Esophagus muscularis mucosa (tissue), 4 donors: ENCODE measurements around the gene TIPRL. TPM values are rescaled to one million over a fixed set of nuclear protein-coding genes. Genes with fewer than 3 reads are reported as not detected.
"Not testable (repeated sequence)": the region's sequence is repeated elsewhere in the genome, so short reads cannot be mapped to it uniquely, and the experiment has no call there.

Experiments
- DNase-seq: peaks from one replicate; pipeline ENCODE4 v3.0.0-alpha.2; 2017; ENCODE audit errors: extremely low spot score
- H3K27ac ChIP-seq, 4 donors: fragments of 200-600 bp; sonication (generic); replicated peaks in 1 of 4; 1 replicate in 3 of 4; 2 replicates in 1 of 4; pipeline ENCODE4 v1.5.1; 2016 to 2019; ENCODE audit warnings: mild to moderate bottlenecking in 1 of 4
- H3K27me3 ChIP-seq, 4 donors: fragments of 200-600 bp; sonication (generic); one replicate each; pipeline versions ENCODE4 v1.5.1 to v1.6.0; 2016 to 2019
- H3K36me3 ChIP-seq, 4 donors: fragments of 200-600 bp; sonication (generic); one replicate each; pipeline ENCODE4 v1.5.1; 2016 to 2019
- H3K4me1 ChIP-seq, 4 donors: fragments of 200-600 bp; sonication (generic); one replicate each; pipeline ENCODE4 v1.5.1; 2016 to 2019
- H3K4me3 ChIP-seq, 4 donors: fragments of 200-600 bp; sonication (generic); 1 replicate in 2 of 4; 2 replicates in 2 of 4; pipeline ENCODE4 v1.5.1; 2016 to 2019; ENCODE audit warnings: mild to moderate bottlenecking in 4 of 4, moderate library complexity in 1 of 4
- H3K9me3 ChIP-seq, 4 donors: fragments of 200-600 bp; sonication (generic); 1 replicate in 3 of 4; 2 replicates in 1 of 4; pipeline ENCODE4 v1.5.1; 2016 to 2019
- CTCF ChIP-seq, 3 experiments: fragments of 200-600 bp in 2 of 3; fragments of 450-650 bp in 1 of 3; sonication (generic) in 2 of 3; IDR thresholded peaks; one replicate each; pipeline ENCODE4 v1.5.1; 2017 to 2019; ENCODE audit warnings: antibody characterized with exemption in 3 of 3, mild to moderate bottlenecking in 2 of 3, moderate library complexity in 1 of 3
- EP300 ChIP-seq: sonication (generic); formaldehyde crosslinking; IDR thresholded peaks from one replicate; pipeline ENCODE4 v1.6.1; 2017; ENCODE audit warnings: antibody characterized with exemption
- POLR2A ChIP-seq: fragments of 450-650 bp; IDR thresholded peaks from one replicate; pipeline ENCODE4 v1.6.1; 2017; ENCODE audit warnings: antibody characterized with exemption, moderate library complexity, mild to moderate bottlenecking, low read depth
- POLR2AphosphoS5 ChIP-seq, 2 donors: sonication (generic); formaldehyde crosslinking; IDR thresholded peaks; one replicate each; pipeline ENCODE4 v1.6.1; 2017; ENCODE audit warnings: antibody characterized with exemption in 2 of 2
- WGBS: methylation state at CpG from one replicate; pipeline ENCODE4 v1.1.5; 2018; 5-methylcytosine and 5-hydroxymethylcytosine counted together
- intact Hi-C: fragments of 100-400 bp; cut with DNase I; formaldehyde crosslinking; loops from one replicate; pipeline ENCODE4 v1.15.1; 2023
- total RNA-seq, 4 donors: library from RNA; depleted of rRNA; stranded (reverse); fragments of >200 nt; gene quantifications; one replicate each; pipeline versions ENCODE4 v1.1.0 to v1.2.1, GENCODE V29; 2016

Gene TIPRL
- total RNA-seq, 4 donors from 2014 or later: 19.0 to 25.7 (median 23.5) TPM

- 36% methylated on average over 4 of the region's 4 CpGs for WGBS
- DNase-seq: peak; percentile 7
- no peaks in the 10 kb centered on the region for H3K36me3 ChIP-seq
- H3K27me3 ChIP-seq: no peaks in the 10 kb centered on the region
- intact Hi-C loops: loop anchor here (5.0 kb wide), 1 partner anchor 62 kb away; no protein-coding TSS in a partner anchor
- TF ChIP-seq POLR2AphosphoS5 (IDR thresholded peaks at IDR 0.05) (no peak), POLR2A (no peak), EP300 (no peak), CTCF (IDR thresholded peaks at IDR 0.05) (no peak)
- H3K27ac ChIP-seq: peak overlapping the region in 3 of 4 donors; percentile 51 to 62 (median 58)
- H3K4me1 ChIP-seq: peaks cover 0 to 11% (median 6%) of the 10 kb centered on the region in 4 donors
- no peaks in the 10 kb centered on the region for H3K9me3 ChIP-seq
- H3K4me3 ChIP-seq: peak overlapping the region in 2 of 4 donors; percentile 9 to 11
Observed at GRCh38 chr1:168148916-168149315, 29.8 kb upstream of the TIPRL start.

- no peaks in the 10 kb centered on the region for H3K27me3 ChIP-seq
- 100% methylated on average over 1 of the region's 1 CpG for WGBS
- H3K27ac ChIP-seq: no peak overlapping the region
- DNase-seq: peak; percentile 70
- no peaks in the 10 kb centered on the region for H3K9me3 ChIP-seq
- peaks cover 0 to 11% (median 5%) of the 10 kb centered on the region in 4 donors for H3K4me1 ChIP-seq
- TF ChIP-seq POLR2A: no peak
- no peak for TF ChIP-seq CTCF (IDR thresholded peaks at IDR 0.05)
- no peak for TF ChIP-seq EP300
- no peak for TF ChIP-seq POLR2AphosphoS5 (IDR thresholded peaks at IDR 0.05)
- intact Hi-C loops: no loop called here
- no peaks in the 10 kb centered on the region for H3K36me3 ChIP-seq
- H3K4me3 ChIP-seq: no peak overlapping the region
Observed at GRCh38 chr1:168150283-168150682, 28.5 kb upstream of the TIPRL start.

GRCh38 chr1:168151935-168152334 lies 26.8 kb upstream of the TIPRL start:
- 92% methylated on average over 4 of the region's 4 CpGs for WGBS
- H3K4me1 ChIP-seq: peaks cover 0 to 6% (median 0%) of the 10 kb centered on the region in 4 donors
- DNase-seq: no peak
- H3K4me3 ChIP-seq: no peak overlapping the region
- H3K9me3 ChIP-seq: no peaks in the 10 kb centered on the region
- no peaks in the 10 kb centered on the region for H3K27me3 ChIP-seq
- H3K27ac ChIP-seq: no peak overlapping the region
- intact Hi-C loops: no loop called here
- TF ChIP-seq POLR2A: no peak
- TF ChIP-seq POLR2AphosphoS5 (IDR thresholded peaks at IDR 0.05): no peak
- no peak for TF ChIP-seq EP300
- TF ChIP-seq CTCF (IDR thresholded peaks at IDR 0.05): no peak
- no peaks in the 10 kb centered on the region for H3K36me3 ChIP-seq

GRCh38 chr1:168154707-168155106 lies 24.1 kb upstream of the TIPRL start:
- intact Hi-C loops, H3K9me3 ChIP-seq, H3K27me3 ChIP-seq, H3K4me1 ChIP-seq, H3K27ac ChIP-seq, H3K36me3 ChIP-seq, H3K4me3 ChIP-seq: not testable (repeated sequence)
- peak; percentile 21 for DNase-seq
- whole genome bisulfite sequencing: 75% methylated on average over 4 of the region's 4 CpGs

GRCh38 chr1:168155910-168156309 lies 22.9 kb upstream of the TIPRL start:
- intact Hi-C loops: no loop called here
- H3K4me3 ChIP-seq: no peak overlapping the region
- H3K36me3 ChIP-seq: no peaks in the 10 kb centered on the region
- H3K27me3 ChIP-seq: no peaks in the 10 kb centered on the region
- WGBS: 74% methylated on average over 4 of the region's 4 CpGs
- H3K9me3 ChIP-seq: peaks cover 0 to 11% (median 4%) of the 10 kb centered on the region in 4 donors
- no peak for DNase-seq
- TF ChIP-seq CTCF (IDR thresholded peaks at IDR 0.05): no peak
- no peak for TF ChIP-seq POLR2A
- no peak for TF ChIP-seq POLR2AphosphoS5 (IDR thresholded peaks at IDR 0.05)
- TF ChIP-seq EP300: no peak
- H3K27ac ChIP-seq: no peak overlapping the region
- no peaks in the 10 kb centered on the region for H3K4me1 ChIP-seq
